ENCODE results near the gene SALL4.
"Not testable (repeated sequence)": the region's sequence is repeated elsewhere in the genome, so short reads cannot be mapped to it uniquely, and the experiment has no call there.

SALL4 gene

GRCh38 chr20:51802170-51802751, at the start of gene SALL4:
Gene SALL4 (minus strand): TSS chr20:51802521. CDS start chr20:51802408, 113 bp downstream.
- peak; percentile 85 for FAIRE-seq

GRCh38 chr20:51848346-51848745, 46.0 kb upstream of the SALL4 start:
- FAIRE-seq, result no peak

- FAIRE-seq, result no peak
Measured at GRCh38 chr20:51840865-51841264, 38.5 kb upstream of the SALL4 start.

GRCh38 chr20:51837876-51838420, 35.6 kb upstream of the SALL4 start:
- no peak for FAIRE-seq

GRCh38 chr20:51837436-51837835, 35.1 kb upstream of the SALL4 start:
- no peak for FAIRE-seq

- no peak for FAIRE-seq
Measured at GRCh38 chr20:51833326-51833725, 31.0 kb upstream of the SALL4 start.

GRCh38 chr20:51832276-51832675, 30.0 kb upstream of the SALL4 start:
- FAIRE-seq, result no peak

GRCh38 chr20:51831866-51832265, 29.5 kb upstream of the SALL4 start:
- FAIRE-seq, result no peak

- FAIRE-seq, result no peak
Measured at GRCh38 chr20:51830538-51830937, 28.2 kb upstream of the SALL4 start.

- FAIRE-seq, result no peak
Measured at GRCh38 chr20:51828762-51829161, 26.4 kb upstream of the SALL4 start.

GRCh38 chr20:51826372-51826771, 24.1 kb upstream of the SALL4 start:
- no peak for FAIRE-seq

GRCh38 chr20:51818479-51819008, 16.2 kb upstream of the SALL4 start:
- FAIRE-seq, result no peak

GRCh38 chr20:51816856-51817255, 14.5 kb upstream of the SALL4 start:
- not testable (repeated sequence) for FAIRE-seq

GRCh38 chr20:51815383-51816076, 13.2 kb upstream of the SALL4 start:
- no peak for FAIRE-seq

GRCh38 chr20:51812861-51813260, 10.5 kb upstream of the SALL4 start:
- no peak for FAIRE-seq

GRCh38 chr20:51811514-51812128, 9.3 kb upstream of the SALL4 start:
- FAIRE-seq, result no peak

GRCh38 chr20:51811042-51811355, 8.7 kb upstream of the SALL4 start:
- FAIRE-seq, result no peak

GRCh38 chr20:51810155-51811041, 8.1 kb upstream of the SALL4 start:
- no peak for FAIRE-seq

GRCh38 chr20:51807720-51808250, 5.5 kb upstream of the SALL4 start:
- no peak for FAIRE-seq

- FAIRE-seq, result no peak
Measured at GRCh38 chr20:51804754-51805153, 2.4 kb upstream of the SALL4 start.

- no peak for FAIRE-seq
Measured at GRCh38 chr20:51803148-51803854, 980 bp upstream of the SALL4 start.

- no peak for FAIRE-seq
Measured at GRCh38 chr20:51801823-51802123, 548 bp downstream of the SALL4 start.
